Measurements from ENCODE around the gene ADGRD1.

The ADGRD1 gene

DNA sequence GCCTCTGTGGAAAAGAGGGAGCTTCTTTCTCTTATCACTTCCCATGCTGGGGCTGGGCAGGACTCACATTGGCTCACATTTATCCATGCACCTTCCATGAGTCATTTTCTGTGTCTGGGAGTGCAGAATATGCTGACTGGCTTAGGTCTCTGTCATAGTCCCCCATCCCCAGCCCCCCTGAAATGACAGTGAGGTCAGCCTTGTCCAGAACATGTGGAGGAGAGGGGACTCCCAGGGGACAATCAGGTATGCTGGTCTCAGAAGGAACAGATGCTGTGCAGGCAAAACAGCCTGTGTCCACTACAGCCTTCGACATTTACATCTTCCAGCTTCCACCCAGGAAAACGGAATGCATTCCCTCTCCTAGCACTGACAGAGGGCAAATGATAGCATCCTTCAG, 35.0 kb downstream of the ADGRD1 start:
- H4K91ac ChIP-seq (ENCODE audit: low read depth, low read length): no peak overlapping the region
- H2BK12ac ChIP-seq (ENCODE audit: low read length): no peak overlapping the region
- no peaks in the 10 kb centered on the region for H3K79me1 ChIP-seq (ENCODE audit: low read length)
- H3K27ac ChIP-seq (ENCODE audit: low read depth, low read length): no peak overlapping the region
- no peaks in the 10 kb centered on the region for H3K4me1 ChIP-seq (ENCODE audit: control insufficient read depth in 1 of 2, insufficient read depth in 2 of 2, low read length in 2 of 2)
- no peak overlapping the region for H2AK5ac ChIP-seq (ENCODE audit: low read length)
- H3K14ac ChIP-seq (ENCODE audit: low read length): no peak overlapping the region
- no peak overlapping the region for H3K4me2 ChIP-seq (ENCODE audit: low read length)
- no peaks in the 10 kb centered on the region for H3K9me3 ChIP-seq (ENCODE audit: insufficient read depth, low read depth, low read length)
- DNase-seq: no peak
- H3K36me3 ChIP-seq (ENCODE audit: control insufficient read depth in 1 of 2, insufficient read depth in 2 of 2, low read length in 2 of 2): no peaks in the 10 kb centered on the region
- no peak overlapping the region for H3K23ac ChIP-seq (ENCODE audit: low read length)
- no CpG with 5 or more reads among the region's 2 CpGs for WGBS (ENCODE audit: extremely low coverage, insufficient coverage, insufficient read length)
- no peak overlapping the region for H3K4me3 ChIP-seq (ENCODE audit: low read depth, low read length)
- H4K8ac ChIP-seq (ENCODE audit: low read depth, low read length): no peak overlapping the region
- H3K27me3 ChIP-seq (ENCODE audit: insufficient read depth, low read length): no peaks in the 10 kb centered on the region
- no peak overlapping the region for H2BK120ac ChIP-seq (ENCODE audit: insufficient read depth, low read length, poor library complexity)
- no peak overlapping the region for H3K9ac ChIP-seq (ENCODE audit: low read length)
- no peak overlapping the region for H2BK5ac ChIP-seq (ENCODE audit: low read depth, low read length, poor library complexity)
- no peaks in the 10 kb centered on the region for H3K79me2 ChIP-seq (ENCODE audit: control insufficient read depth, insufficient read depth, low read length, poor library complexity)
- H3K4ac ChIP-seq (ENCODE audit: low read depth, low read length): no peak overlapping the region
- no peak overlapping the region for H2AFZ ChIP-seq (ENCODE audit: insufficient read depth, low read length, poor library complexity)
- H3K18ac ChIP-seq (ENCODE audit: low read length): no peak overlapping the region
- no peak overlapping the region for H4K12ac ChIP-seq (ENCODE audit: low read depth, low read length)

DNA sequence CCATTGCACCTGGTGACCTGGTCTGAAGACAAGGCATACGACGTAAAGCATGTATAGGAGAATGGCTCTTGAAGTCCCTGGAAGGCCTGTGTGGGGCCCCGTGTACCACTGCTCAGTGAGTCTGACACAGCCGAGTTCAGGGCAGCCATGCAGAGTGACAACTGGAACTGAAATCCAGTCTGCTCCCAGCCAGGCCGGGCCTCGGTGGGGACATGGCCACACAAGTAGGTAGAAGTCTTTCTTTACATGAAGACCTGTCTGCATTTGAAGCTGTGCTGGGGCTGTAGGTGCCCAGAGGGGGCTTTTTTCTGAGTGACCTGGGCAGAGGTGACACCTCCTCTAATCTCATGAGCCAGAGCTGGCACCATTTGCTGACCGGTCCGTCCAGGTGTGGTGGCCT, 35.7 kb downstream of the ADGRD1 start:
- no peaks in the 10 kb centered on the region for H3K79me2 ChIP-seq (ENCODE audit: control insufficient read depth, insufficient read depth, low read length, poor library complexity)
- no peak overlapping the region for H3K4ac ChIP-seq (ENCODE audit: low read depth, low read length)
- no peak overlapping the region for H3K14ac ChIP-seq (ENCODE audit: low read length)
- H2BK5ac ChIP-seq (ENCODE audit: low read depth, low read length, poor library complexity): no peak overlapping the region
- H3K4me3 ChIP-seq (ENCODE audit: low read depth, low read length): no peak overlapping the region
- no peaks in the 10 kb centered on the region for H3K36me3 ChIP-seq (ENCODE audit: control insufficient read depth in 1 of 2, insufficient read depth in 2 of 2, low read length in 2 of 2)
- WGBS (ENCODE audit: extremely low coverage, insufficient coverage, insufficient read length): no CpG with 5 or more reads among the region's 8 CpGs
- no peak overlapping the region for H4K12ac ChIP-seq (ENCODE audit: low read depth, low read length)
- no peak overlapping the region for H2BK12ac ChIP-seq (ENCODE audit: low read length)
- no peak overlapping the region for H3K4me2 ChIP-seq (ENCODE audit: low read length)
- no peaks in the 10 kb centered on the region for H3K27me3 ChIP-seq (ENCODE audit: insufficient read depth, low read length)
- no peaks in the 10 kb centered on the region for H3K4me1 ChIP-seq (ENCODE audit: control insufficient read depth in 1 of 2, insufficient read depth in 2 of 2, low read length in 2 of 2)
- H3K9ac ChIP-seq (ENCODE audit: low read length): no peak overlapping the region
- no peak overlapping the region for H3K23ac ChIP-seq (ENCODE audit: low read length)
- no peak overlapping the region for H4K91ac ChIP-seq (ENCODE audit: low read depth, low read length)
- no peak for DNase-seq
- no peak overlapping the region for H2AK5ac ChIP-seq (ENCODE audit: low read length)
- H4K8ac ChIP-seq (ENCODE audit: low read depth, low read length): no peak overlapping the region
- H3K9me3 ChIP-seq (ENCODE audit: insufficient read depth, low read depth, low read length): peaks cover 4% of the 10 kb centered on the region
- H3K18ac ChIP-seq (ENCODE audit: low read length): no peak overlapping the region
- H2BK120ac ChIP-seq (ENCODE audit: insufficient read depth, low read length, poor library complexity): no peak overlapping the region
- no peak overlapping the region for H3K27ac ChIP-seq (ENCODE audit: low read depth, low read length)
- no peak overlapping the region for H2AFZ ChIP-seq (ENCODE audit: insufficient read depth, low read length, poor library complexity)
- no peaks in the 10 kb centered on the region for H3K79me1 ChIP-seq (ENCODE audit: low read length)

DNA sequence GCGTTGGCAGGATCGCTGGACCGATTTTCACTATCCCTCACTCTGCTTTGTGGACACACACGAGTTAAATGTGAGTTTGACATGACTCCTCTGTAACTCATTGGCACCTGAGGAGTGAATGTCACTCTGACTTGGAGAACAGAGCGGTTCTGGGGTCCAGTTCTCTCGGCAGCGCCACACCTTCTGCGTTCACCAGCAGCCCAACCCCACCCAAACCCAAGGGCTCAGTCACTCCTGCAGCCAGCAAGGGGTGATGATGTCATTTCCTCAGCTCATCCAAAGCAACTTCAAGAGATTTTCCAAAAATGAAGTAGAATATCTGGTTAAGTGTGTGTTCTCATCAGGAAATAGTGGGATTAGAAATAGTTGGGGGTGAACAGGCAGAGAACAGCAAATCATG, 36.3 kb downstream of the ADGRD1 start:
- DNase-seq: no peak
- Histone ChIP-seq H3K14ac (ENCODE audit: low read length) (no peak overlapping the region), H3K79me2 (ENCODE audit: control insufficient read depth, insufficient read depth, low read length, poor library complexity) (no peaks in the 10 kb centered on the region), H3K4me3 (ENCODE audit: low read depth, low read length) (no peak overlapping the region), H3K36me3 (ENCODE audit: control insufficient read depth in 1 of 2, insufficient read depth in 2 of 2, low read length in 2 of 2) (no peaks in the 10 kb centered on the region), H3K27me3 (ENCODE audit: insufficient read depth, low read length) (no peaks in the 10 kb centered on the region), H3K18ac (ENCODE audit: low read length) (no peak overlapping the region), H2BK12ac (ENCODE audit: low read length) (no peak overlapping the region), H4K8ac (ENCODE audit: low read depth, low read length) (no peak overlapping the region), H3K9me3 (ENCODE audit: insufficient read depth, low read depth, low read length) (peaks cover 7% of the 10 kb centered on the region), H4K91ac (ENCODE audit: low read depth, low read length) (no peak overlapping the region), H3K23ac (ENCODE audit: low read length) (no peak overlapping the region), H3K4ac (ENCODE audit: low read depth, low read length) (no peak overlapping the region), H3K4me1 (ENCODE audit: control insufficient read depth in 1 of 2, insufficient read depth in 2 of 2, low read length in 2 of 2) (no peaks in the 10 kb centered on the region), H3K27ac (ENCODE audit: low read depth, low read length) (no peak overlapping the region), H2BK5ac (ENCODE audit: low read depth, low read length, poor library complexity) (no peak overlapping the region), H2AK5ac (ENCODE audit: low read length) (no peak overlapping the region), H3K4me2 (ENCODE audit: low read length) (no peak overlapping the region), H3K79me1 (ENCODE audit: low read length) (no peaks in the 10 kb centered on the region), H2AFZ (ENCODE audit: insufficient read depth, low read length, poor library complexity) (no peak overlapping the region), H3K9ac (ENCODE audit: low read length) (no peak overlapping the region), H4K12ac (ENCODE audit: low read depth, low read length) (no peak overlapping the region), H2BK120ac (ENCODE audit: insufficient read depth, low read length, poor library complexity) (no peak overlapping the region)
- WGBS (ENCODE audit: extremely low coverage, insufficient coverage, insufficient read length): no CpG with 5 or more reads among the region's 8 CpGs

DNA sequence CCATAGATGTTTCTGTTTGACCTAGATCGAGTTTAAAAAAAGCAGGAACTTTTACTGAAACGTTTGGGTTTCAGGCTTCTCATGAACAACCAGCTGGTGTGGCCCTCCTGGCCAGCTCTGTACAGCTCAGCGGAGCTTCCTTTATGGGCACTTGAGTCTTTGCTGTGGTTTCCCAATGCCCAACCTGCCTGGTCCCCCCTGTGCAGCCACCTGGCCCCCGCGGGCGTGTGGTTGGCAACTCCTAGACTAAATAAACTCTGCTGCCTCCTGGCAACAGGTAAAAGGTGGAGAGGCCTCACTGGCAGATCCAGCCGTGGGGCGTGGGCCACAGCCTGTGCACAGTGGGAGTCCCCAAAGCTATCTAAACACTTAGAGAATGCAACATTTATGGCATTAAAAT, 38.7 kb downstream of the ADGRD1 start:
- H3K79me2 ChIP-seq (ENCODE audit: control insufficient read depth, insufficient read depth, low read length, poor library complexity): no peaks in the 10 kb centered on the region
- H3K4me2 ChIP-seq (ENCODE audit: low read length): no peak overlapping the region
- H3K36me3 ChIP-seq (ENCODE audit: control insufficient read depth in 1 of 2, insufficient read depth in 2 of 2, low read length in 2 of 2): no peaks in the 10 kb centered on the region
- no peaks in the 10 kb centered on the region for H3K79me1 ChIP-seq (ENCODE audit: low read length)
- no peaks in the 10 kb centered on the region for H3K27me3 ChIP-seq (ENCODE audit: insufficient read depth, low read length)
- peaks cover 7% of the 10 kb centered on the region for H3K9me3 ChIP-seq (ENCODE audit: insufficient read depth, low read depth, low read length)
- no peak overlapping the region for H4K12ac ChIP-seq (ENCODE audit: low read depth, low read length)
- H4K8ac ChIP-seq (ENCODE audit: low read depth, low read length): no peak overlapping the region
- no peak overlapping the region for H4K91ac ChIP-seq (ENCODE audit: low read depth, low read length)
- no peak overlapping the region for H3K14ac ChIP-seq (ENCODE audit: low read length)
- no peak overlapping the region for H2AFZ ChIP-seq (ENCODE audit: insufficient read depth, low read length, poor library complexity)
- no peak overlapping the region for H2BK120ac ChIP-seq (ENCODE audit: insufficient read depth, low read length, poor library complexity)
- H3K9ac ChIP-seq (ENCODE audit: low read length): no peak overlapping the region
- WGBS (ENCODE audit: extremely low coverage, insufficient coverage, insufficient read length): no CpG with 5 or more reads among the region's 8 CpGs
- H3K4ac ChIP-seq (ENCODE audit: low read depth, low read length): no peak overlapping the region
- H3K4me1 ChIP-seq (ENCODE audit: control insufficient read depth in 1 of 2, insufficient read depth in 2 of 2, low read length in 2 of 2): no peaks in the 10 kb centered on the region
- DNase-seq: no peak
- no peak overlapping the region for H3K27ac ChIP-seq (ENCODE audit: low read depth, low read length)
- H3K18ac ChIP-seq (ENCODE audit: low read length): no peak overlapping the region
- H2BK12ac ChIP-seq (ENCODE audit: low read length): no peak overlapping the region
- no peak overlapping the region for H3K23ac ChIP-seq (ENCODE audit: low read length)
- H3K4me3 ChIP-seq (ENCODE audit: low read depth, low read length): no peak overlapping the region
- no peak overlapping the region for H2AK5ac ChIP-seq (ENCODE audit: low read length)
- H2BK5ac ChIP-seq (ENCODE audit: low read depth, low read length, poor library complexity): no peak overlapping the region

All from trophoblast cell (in vitro differentiated cells and primary cell).